A549 (cell line): ENCODE measurements around the gene PASD1. TPM values are rescaled to one million over a fixed set of nuclear protein-coding genes. Genes with fewer than 3 reads are reported as not detected.

Experiments used
- ATAC-seq, 2 experiments: fragments of 200-7000 bp in 1 of 2; fragments of >200 bp in 1 of 2; cut with Nextera tagmentation in 1 of 2; cut with Tn5 transposase in 1 of 2; 3 replicates each; pipeline versions ENCODE4 v1.8.0 to v1.9.1; 2018 to 2020; ENCODE audit warnings: mild to moderate bottlenecking in 1 of 2, moderate library complexity in 1 of 2
- CTCF ChIA-PET: fragments of 300-600 bp; sonication (Branson Sonifier 250); formaldehyde crosslinking; extraction: SDS; loops from one replicate; lab custom pipeline; 2021; ENCODE audit warnings: antibody characterized with exemption, inconsistent platforms; lab: Yijun Ruan, JAX
- POLR2A ChIA-PET: fragments of 350-600 bp; formaldehyde crosslinking; extraction: SDS; loops from one replicate; lab custom pipeline; 2021; ENCODE audit warnings: antibody characterized with exemption, inconsistent platforms; lab: Yijun Ruan, JAX
- DNase-seq, 2 experiments: peaks; one replicate each; pipeline versions ENCODE4 v3.0.0 to v3.0.0-alpha.2; 2011 to 2016; ENCODE audit warnings: low read depth in 1 of 2, low spot score in 1 of 2
- FAIRE-seq: peaks from 2 replicates; lab custom pipeline; 2011; peaks lifted over from hg19 to GRCh38; lab: Jason Lieb, UNC
- H3K27ac ChIP-seq, 2 experiments: fragments of >200 bp; sonication (Bioruptor Twin); formaldehyde crosslinking; 3 replicates each; pipeline ENCODE4 v1.5.1; 2016 to 2017
- H3K4me1 ChIP-seq: fragments of >200 bp; sonication (Bioruptor Twin); formaldehyde crosslinking; 3 replicates; pipeline ENCODE4 v1.6.1; 2016
- H3K4me2 ChIP-seq: fragments of >200 bp; sonication (Bioruptor Twin); formaldehyde crosslinking; 3 replicates; pipeline ENCODE4 v1.6.1; 2016
- H3K4me3 ChIP-seq: fragments of >200 bp; sonication (Bioruptor Twin); formaldehyde crosslinking; 3 replicates; pipeline ENCODE4 v1.5.1; 2016
- H3K9me3 ChIP-seq: fragments of >200 bp; sonication (Bioruptor Twin); formaldehyde crosslinking; 3 replicates; pipeline ENCODE4 v1.6.1; 2016
- BHLHE40 ChIP-seq: IDR thresholded peaks from 2 replicates; pipeline ENCODE4 v1.6.1; 2012; ENCODE audit warnings: low read depth, low read length, inconsistent platforms
- CHD2 ChIP-seq: fragments of 150-350 bp; IDR thresholded peaks from 2 replicates; pipeline ENCODE4 v1.6.1; 2014; ENCODE audit warnings: low read length; ENCODE audit not compliant: partially characterized antibody
- EHMT2 ChIP-seq: fragments of 200-600 bp; sonication (generic); IDR thresholded peaks from 2 replicates; pipeline ENCODE4 v1.6.1; 2016; ENCODE audit warnings: antibody characterized with exemption, low read depth, mild to moderate bottlenecking, moderate library complexity
- ESRRA ChIP-seq: fragments of 150-350 bp; IDR thresholded peaks from 2 replicates; pipeline ENCODE4 v1.6.1; 2014; ENCODE audit warnings: mild to moderate bottlenecking, low read length, borderline replicate concordance
- FOSL2 ChIP-seq, 2 experiments: fragments of 450-650 bp in 1 of 2; fragments of >200 bp in 1 of 2; sonication (Bioruptor Twin) in 1 of 2; formaldehyde crosslinking; IDR thresholded peaks; 2 replicates each; pipeline versions ENCODE4 v1.5.0 to v1.6.1; 2016 to 2020; ENCODE audit warnings: mild to moderate bottlenecking in 1 of 2, moderate library complexity in 1 of 2
- FOXS1 ChIP-seq: fragments of 250-450 bp; sonication (Bioruptor Pico); IDR thresholded peaks from 2 replicates; pipeline ENCODE4 v1.5.0; 2020; ENCODE audit warnings: mild to moderate bottlenecking, moderate library complexity
- HOXA7 ChIP-seq: fragments of 250-450 bp; sonication (Bioruptor Pico); IDR thresholded peaks from 2 replicates; pipeline ENCODE4 v1.5.0; 2020; ENCODE audit warnings: mild to moderate bottlenecking, moderate library complexity
- JUN ChIP-seq, 2 experiments: fragments of >200 bp; sonication (Bioruptor Twin); formaldehyde crosslinking; IDR thresholded peaks; 2 replicates in 1 of 2; 3 replicates in 1 of 2; pipeline ENCODE4 v1.6.1; 2016 to 2017
- KDM1A ChIP-seq: fragments of 200-600 bp; sonication (generic); IDR thresholded peaks from 2 replicates; pipeline ENCODE4 v1.6.1; 2016; ENCODE audit warnings: low read depth, mild to moderate bottlenecking
- MAZ ChIP-seq: fragments of 150-350 bp; IDR thresholded peaks from 2 replicates; pipeline ENCODE4 v1.6.1; 2014; ENCODE audit warnings: antibody characterized with exemption, low read depth, low read length, borderline replicate concordance
- MYC ChIP-seq: IDR thresholded peaks from 2 replicates; pipeline ENCODE4 v1.6.1; 2012; ENCODE audit warnings: mild to moderate bottlenecking, inconsistent platforms, low read length, improper control_type of control experiment, borderline replicate concordance
- NPAS2 ChIP-seq: fragments of 250-450 bp; sonication (Bioruptor Pico); IDR thresholded peaks from 2 replicates; pipeline ENCODE4 v1.8.0; 2022; ENCODE audit warnings: mild to moderate bottlenecking, moderate library complexity, borderline replicate concordance
- NR3C1 ChIP-seq: fragments of >200 bp; sonication (Bioruptor Twin); formaldehyde crosslinking; IDR thresholded peaks from 3 replicates; pipeline ENCODE4 v1.6.1; 2017
- PHF8 ChIP-seq: fragments of 200-600 bp; sonication (generic); IDR thresholded peaks from 2 replicates; pipeline ENCODE4 v1.6.1; 2016; ENCODE audit warnings: low read depth, mild to moderate bottlenecking, antibody characterized with exemption, moderate library complexity, borderline replicate concordance
- POLR2A ChIP-seq: IDR thresholded peaks from 2 replicates; pipeline ENCODE4 v1.6.1; 2012; ENCODE audit warnings: mild to moderate bottlenecking, low read length
- RFX5 ChIP-seq: fragments of 450-650 bp; IDR thresholded peaks from 2 replicates; pipeline ENCODE4 v1.7.1; 2014; ENCODE audit warnings: antibody characterized with exemption, mild to moderate bottlenecking, moderate library complexity
- TFCP2L1 ChIP-seq: fragments of 250-450 bp; sonication (Bioruptor Pico); IDR thresholded peaks from 2 replicates; pipeline ENCODE4 v1.5.0; 2021; ENCODE audit warnings: mild to moderate bottlenecking
- ZSCAN20 ChIP-seq: fragments of 250-450 bp; sonication (Bioruptor Pico); IDR thresholded peaks from 2 replicates; pipeline ENCODE4 v1.8.0; 2022; ENCODE audit warnings: mild to moderate bottlenecking, moderate library complexity
- WGBS: methylation state at CpG from one replicate; pipeline ENCODE4 v1.1.6; 2017; ENCODE audit errors: missing lambda C conversion rate; 5-methylcytosine and 5-hydroxymethylcytosine counted together
- polyA plus RNA-seq, 4 experiments: library from polyadenylated mRNA; depleted of rRNA in 3 of 4; stranded (reverse); fragments of >200 nt; fragmentation: RNase III in 1 of 4; extraction: RNeasy Plus Mini Kit Qiagen cat#74134 plus additional on column Dnase treatment in 1 of 4; gene quantifications; 2 replicates in 3 of 4; 3 replicates in 1 of 4; pipeline ENCODE4 v1.2.3, GENCODE V29; 2011 to 2017
- TF ChIP-seq, protein P1 (sequence below): IDR thresholded peaks from 2 replicates; pipeline ENCODE4 v1.6.1; 2012
- TF ChIP-seq, protein P2 (sequence below): fragments of 450-650 bp; IDR thresholded peaks from 2 replicates; pipeline ENCODE4 v1.6.1; 2014; ENCODE audit warnings: antibody characterized with exemption
- TF ChIP-seq, protein P3 (sequence below): fragments of 150-350 bp; IDR thresholded peaks from 2 replicates; pipeline ENCODE4 v1.6.1; 2014; ENCODE audit warnings: low read depth, mild to moderate bottlenecking, low read length

PASD1 gene
- polyA plus RNA-seq, 2 of the 4 experiments (the other 2 are of a cell fraction): not detected

DNA sequence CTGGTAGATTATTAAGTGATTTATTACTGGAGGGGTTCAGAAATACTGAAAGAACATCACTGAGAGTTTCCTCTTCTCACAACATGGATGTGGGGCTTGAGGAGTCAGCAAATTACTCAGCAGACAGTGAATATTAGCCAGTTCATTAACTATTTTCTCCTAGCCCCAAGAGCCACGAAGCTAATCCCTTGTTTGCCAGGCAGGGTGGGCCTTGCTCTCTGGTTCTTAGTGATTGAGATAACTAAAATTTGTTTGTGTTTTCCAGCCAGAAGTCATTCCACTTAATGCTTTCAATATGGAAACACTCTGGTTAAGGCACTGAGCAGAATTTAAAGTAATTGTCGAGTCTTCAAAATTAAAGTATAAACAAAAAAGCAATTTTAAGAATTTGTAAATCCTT is 40.1 kb upstream of the PASD1 start:
- ChIA-PET CTCF (no interaction called here), POLR2A (no interaction called here)
- Histone ChIP-seq H3K9me3 (no peaks in the 10 kb centered on the region), H3K4me1 (no peaks in the 10 kb centered on the region), H3K27ac (no peak overlapping the region), H3K4me3 (no peak overlapping the region), H3K4me2 (no peak overlapping the region)
- ATAC-seq (no peak), DNase-seq (no peak), FAIRE-seq (no peak)
- TF ChIP-seq MAZ (no peak), ESRRA (no peak), FOXS1 (CRISPR knock-in tag) (no peak), HOXA7 (CRISPR knock-in tag) (no peak), POLR2A (no peak), MYC (no peak), NPAS2 (CRISPR knock-in tag) (no peak), NR3C1 (no peak), JUN (IDR thresholded peaks at IDR 0.05) (no peak), ZSCAN20 (CRISPR knock-in tag) (no peak), TFCP2L1 (no peak), CHD2 (no peak)
- TF ChIP-seq, protein P1, sequence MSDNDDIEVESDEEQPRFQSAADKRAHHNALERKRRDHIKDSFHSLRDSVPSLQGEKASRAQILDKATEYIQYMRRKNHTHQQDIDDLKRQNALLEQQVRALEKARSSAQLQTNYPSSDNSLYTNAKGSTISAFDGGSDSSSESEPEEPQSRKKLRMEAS: no peak
- TF ChIP-seq, protein P2, sequence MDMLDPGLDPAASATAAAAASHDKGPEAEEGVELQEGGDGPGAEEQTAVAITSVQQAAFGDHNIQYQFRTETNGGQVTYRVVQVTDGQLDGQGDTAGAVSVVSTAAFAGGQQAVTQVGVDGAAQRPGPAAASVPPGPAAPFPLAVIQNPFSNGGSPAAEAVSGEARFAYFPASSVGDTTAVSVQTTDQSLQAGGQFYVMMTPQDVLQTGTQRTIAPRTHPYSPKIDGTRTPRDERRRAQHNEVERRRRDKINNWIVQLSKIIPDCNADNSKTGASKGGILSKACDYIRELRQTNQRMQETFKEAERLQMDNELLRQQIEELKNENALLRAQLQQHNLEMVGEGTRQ: no peak
- WGBS: 5% methylated on average over 2 of the region's 2 CpGs

DNA sequence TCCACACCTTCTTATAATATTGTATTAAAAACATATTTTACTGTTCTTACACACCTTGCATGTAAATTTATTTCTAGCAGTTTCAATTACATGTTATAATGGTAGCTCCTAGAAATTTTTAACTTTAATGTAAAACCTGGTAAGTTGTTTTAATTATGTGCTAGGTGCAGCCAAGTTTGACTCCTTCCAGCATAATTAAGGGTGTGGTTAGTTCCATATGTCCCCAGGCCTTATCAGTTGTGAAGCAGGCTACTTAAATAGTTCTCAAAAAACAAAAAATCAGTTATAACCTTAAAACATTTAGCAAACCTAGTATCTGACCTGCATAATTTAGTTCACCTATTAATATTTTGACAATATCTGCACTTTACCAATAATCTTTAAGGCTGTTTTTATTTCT is 26.9 kb upstream of the PASD1 start:
- DNase-seq (no peak), FAIRE-seq (peak; percentile 59), ATAC-seq (no peak)
- Histone ChIP-seq H3K4me2 (no peak overlapping the region), H3K4me3 (no peak overlapping the region), H3K27ac (no peak overlapping the region), H3K4me1 (no peaks in the 10 kb centered on the region), H3K9me3 (no peaks in the 10 kb centered on the region)
- TF ChIP-seq BHLHE40 (no peak), KDM1A (no peak), MAZ (no peak), EHMT2 (no peak), PHF8 (no peak)
- CTCF ChIA-PET: no interaction called here
- POLR2A ChIA-PET: no interaction called here

DNA sequence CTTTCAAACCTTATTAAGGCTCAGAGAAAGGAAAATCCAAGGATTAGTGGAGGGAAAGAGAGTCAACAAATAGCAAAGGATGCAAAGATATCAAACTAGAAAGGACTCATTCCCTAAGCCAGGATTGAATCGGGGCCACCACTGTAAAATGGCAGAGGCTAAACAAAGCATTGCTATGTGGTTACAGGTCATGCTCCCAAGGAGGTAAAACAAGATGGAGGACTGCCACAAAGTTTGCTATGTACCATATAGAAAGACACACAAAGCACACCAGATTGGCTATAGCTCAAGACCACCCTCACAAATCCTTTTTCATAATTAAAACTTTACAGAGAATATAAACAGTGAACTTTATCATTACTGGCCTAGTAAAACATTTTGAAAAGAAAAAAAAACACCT is 25.9 kb upstream of the PASD1 start:
- ATAC-seq: no peak
- TF ChIP-seq PHF8 (no peak), RFX5 (no peak), FOSL2 (IDR thresholded peaks at IDR 0.05) (no peak), FOSL2 (CRISPR knock-in tag; IDR thresholded peaks at IDR 0.05) (no peak)
- TF ChIP-seq, protein P3, sequence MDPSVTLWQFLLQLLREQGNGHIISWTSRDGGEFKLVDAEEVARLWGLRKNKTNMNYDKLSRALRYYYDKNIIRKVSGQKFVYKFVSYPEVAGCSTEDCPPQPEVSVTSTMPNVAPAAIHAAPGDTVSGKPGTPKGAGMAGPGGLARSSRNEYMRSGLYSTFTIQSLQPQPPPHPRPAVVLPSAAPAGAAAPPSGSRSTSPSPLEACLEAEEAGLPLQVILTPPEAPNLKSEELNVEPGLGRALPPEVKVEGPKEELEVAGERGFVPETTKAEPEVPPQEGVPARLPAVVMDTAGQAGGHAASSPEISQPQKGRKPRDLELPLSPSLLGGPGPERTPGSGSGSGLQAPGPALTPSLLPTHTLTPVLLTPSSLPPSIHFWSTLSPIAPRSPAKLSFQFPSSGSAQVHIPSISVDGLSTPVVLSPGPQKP: no peak
- ChIA-PET POLR2A (no interaction called here), CTCF (no interaction called here)
- Histone ChIP-seq H3K4me2 (no peak overlapping the region), H3K4me1 (no peaks in the 10 kb centered on the region), H3K9me3 (no peaks in the 10 kb centered on the region), H3K27ac (no peak overlapping the region), H3K4me3 (no peak overlapping the region)
- FAIRE-seq: no peak
- WGBS: 0% methylated on average over 1 of the region's 1 CpG
- DNase-seq: no peak
